ENCODE measurements around the gene SLC43A1.

Gene SLC43A1

DNA sequence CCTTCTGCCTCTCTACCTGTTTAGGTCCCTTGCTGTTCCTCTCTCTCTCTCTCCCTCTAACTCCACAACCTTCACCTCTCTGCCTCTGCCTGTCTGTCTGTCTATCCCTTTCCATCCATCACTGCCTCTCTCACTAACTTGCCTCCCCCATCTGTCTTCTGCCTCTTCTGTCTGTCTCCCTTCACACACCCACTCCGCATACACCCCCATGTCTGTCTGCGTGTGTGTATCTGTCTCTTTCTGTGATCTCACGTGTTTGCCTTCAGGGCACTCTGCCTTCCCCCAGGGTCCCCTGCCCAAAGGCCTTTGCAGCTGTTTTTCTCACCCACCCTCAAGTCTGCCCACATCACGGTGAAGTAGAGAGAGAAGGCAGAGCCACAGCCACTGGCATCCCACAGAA is 47.2 kb downstream of the SLC43A1 start:
- DNase-seq (ENCODE audit: low read depth, low spot score): no peak
- H3K4me3 ChIP-seq (ENCODE audit: low read length): no peak overlapping the region

DNA sequence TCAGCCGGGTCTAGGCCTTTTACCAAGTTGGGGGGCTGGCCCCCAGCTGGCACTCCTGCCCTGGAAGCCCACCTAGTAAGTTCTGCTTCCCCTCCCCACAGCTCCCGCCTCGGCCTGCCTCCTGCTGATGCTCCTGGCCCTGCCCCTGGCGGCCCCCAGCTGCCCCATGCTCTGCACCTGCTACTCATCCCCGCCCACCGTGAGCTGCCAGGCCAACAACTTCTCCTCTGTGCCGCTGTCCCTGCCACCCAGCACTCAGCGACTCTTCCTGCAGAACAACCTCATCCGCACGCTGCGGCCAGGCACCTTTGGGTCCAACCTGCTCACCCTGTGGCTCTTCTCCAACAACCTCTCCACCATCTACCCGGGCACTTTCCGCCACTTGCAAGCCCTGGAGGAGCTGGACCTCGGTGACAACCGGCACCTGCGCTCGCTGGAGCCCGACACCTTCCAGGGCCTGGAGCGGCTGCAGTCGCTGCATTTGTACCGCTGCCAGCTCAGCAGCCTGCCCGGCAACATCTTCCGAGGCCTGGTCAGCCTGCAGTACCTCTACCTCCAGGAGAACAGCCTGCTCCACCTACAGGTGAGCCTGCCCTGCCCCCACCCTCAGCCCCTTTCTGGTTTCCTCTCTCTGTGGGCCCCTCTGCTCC is 47.9 kb downstream of the SLC43A1 start:
- no peak for DNase-seq (ENCODE audit: low read depth, low spot score)
- H3K4me3 ChIP-seq (ENCODE audit: low read length): no peak overlapping the region

DNA sequence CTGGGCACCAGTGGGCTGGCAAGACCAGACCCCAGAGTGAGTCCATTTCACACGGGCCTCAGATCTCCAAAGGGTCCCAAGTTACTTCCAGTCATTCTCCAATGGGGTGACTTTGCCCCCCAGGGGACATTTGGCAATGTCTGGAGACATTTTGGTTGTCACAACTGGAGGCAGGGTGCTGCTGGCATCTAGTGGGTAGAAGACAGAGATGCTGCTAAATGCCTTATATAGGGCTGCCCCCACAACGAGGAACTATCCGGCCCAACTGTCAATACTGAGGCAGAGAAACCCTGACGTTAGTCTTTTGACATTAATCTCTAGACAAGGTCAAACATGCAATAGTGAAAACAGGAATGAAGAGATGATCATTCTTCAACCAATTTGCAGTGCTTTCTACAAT is 48.8 kb downstream of the SLC43A1 start:
- no peak overlapping the region for H3K4me3 ChIP-seq (ENCODE audit: low read length)
- DNase-seq (ENCODE audit: low read depth, low spot score): no peak

DNA sequence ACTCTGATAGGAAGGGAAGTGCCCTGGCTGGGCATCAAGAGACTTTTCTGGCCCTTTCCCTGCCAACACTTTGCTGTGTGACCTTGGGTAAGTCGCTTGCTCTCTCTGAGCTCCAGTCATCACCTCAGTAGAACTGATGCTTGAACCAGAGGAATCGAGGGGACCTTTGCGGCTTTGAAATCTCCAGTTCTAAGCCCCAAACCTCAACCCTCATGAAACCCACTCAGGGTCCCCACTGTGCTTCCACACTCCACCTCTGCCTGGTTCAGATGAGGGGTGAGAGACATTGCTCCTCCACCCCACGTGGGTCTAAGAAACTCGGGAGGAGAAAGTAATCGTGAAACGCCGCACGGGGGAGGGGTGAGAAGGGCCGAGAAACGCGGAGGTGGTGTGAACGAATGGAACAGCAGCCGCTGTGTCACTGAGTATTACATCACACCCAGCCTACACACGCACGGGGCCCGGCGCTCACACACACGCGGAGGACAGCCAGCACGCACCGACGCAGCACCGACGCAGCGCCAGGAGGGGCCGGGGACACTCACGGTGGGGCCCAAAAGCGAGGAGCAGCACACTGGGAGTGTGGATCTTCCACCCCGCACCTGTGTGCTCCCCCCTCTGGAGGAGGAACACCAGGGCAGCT is 50.8 kb downstream of the SLC43A1 start:
- no peak for DNase-seq (ENCODE audit: low read depth, low spot score)
- H3K4me3 ChIP-seq (ENCODE audit: low read length): no peak overlapping the region

DNA sequence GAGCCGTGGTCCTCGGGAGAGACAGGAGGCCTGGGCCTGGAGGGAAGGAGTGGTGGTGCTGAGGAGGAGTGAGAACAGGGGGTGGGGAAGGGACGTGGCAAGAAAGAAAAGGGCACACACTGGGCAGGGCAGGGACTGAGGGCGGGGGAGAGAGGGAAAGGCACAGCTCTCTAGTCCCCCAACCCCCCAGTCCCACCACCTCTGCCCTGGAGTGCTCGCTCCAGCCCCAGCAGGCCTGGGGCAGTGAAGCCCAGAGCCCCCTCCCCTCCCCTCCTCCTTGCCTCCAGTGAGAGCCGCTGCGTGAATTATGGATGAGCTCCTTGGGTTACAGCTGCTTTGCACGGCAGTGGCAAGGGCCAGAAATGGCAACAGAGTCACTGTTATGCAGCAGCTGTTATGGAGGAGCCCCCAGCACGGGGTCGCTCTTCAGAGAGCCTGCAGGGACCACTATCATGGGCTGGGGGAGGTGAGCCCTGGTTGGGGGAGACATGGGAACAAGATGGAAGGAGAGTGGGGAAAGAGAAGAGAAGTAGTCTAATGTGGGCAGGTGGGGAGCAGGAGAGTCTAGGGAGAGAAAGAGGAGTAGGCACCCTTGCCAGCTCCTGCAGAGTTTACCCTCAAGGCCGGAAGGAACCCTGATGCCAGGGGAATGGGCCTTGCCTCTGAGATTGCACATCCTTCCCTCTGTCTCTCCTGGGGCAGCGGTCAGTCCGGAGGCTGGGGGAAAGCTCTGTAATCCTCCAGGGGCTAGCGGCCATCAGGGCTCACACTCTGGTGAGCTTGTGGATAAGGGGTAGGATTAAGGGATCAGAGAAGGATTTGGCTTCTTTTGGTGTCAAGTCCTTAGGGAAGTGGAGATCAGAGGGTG is 51.6 kb downstream of the SLC43A1 start:
- no peak overlapping the region for H3K4me3 ChIP-seq (ENCODE audit: low read length)
- DNase-seq (ENCODE audit: low read depth, low spot score): no peak

DNA sequence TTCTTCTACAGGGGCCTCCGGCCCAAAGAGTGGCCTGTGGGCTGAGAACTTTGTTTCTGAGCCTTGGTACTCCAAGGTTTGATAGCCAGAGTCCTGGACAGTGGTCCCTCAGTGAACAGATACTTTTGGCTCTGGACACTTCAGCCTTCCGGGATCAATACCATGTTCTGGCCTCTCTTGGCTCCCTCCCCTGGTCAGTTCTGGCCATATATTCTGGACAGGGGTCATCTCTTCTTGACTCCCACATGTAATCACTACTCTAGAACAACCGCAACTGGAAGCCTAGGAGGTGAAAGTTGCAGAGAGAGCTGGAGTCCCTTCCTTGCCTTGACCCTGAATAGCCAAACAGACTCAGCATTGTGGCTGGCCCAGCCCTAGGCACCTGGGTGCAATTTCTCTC is 52.9 kb downstream of the SLC43A1 start:
- no peak overlapping the region for H3K4me3 ChIP-seq (ENCODE audit: low read length)
- no peak for DNase-seq (ENCODE audit: low read depth, low spot score)

DNA sequence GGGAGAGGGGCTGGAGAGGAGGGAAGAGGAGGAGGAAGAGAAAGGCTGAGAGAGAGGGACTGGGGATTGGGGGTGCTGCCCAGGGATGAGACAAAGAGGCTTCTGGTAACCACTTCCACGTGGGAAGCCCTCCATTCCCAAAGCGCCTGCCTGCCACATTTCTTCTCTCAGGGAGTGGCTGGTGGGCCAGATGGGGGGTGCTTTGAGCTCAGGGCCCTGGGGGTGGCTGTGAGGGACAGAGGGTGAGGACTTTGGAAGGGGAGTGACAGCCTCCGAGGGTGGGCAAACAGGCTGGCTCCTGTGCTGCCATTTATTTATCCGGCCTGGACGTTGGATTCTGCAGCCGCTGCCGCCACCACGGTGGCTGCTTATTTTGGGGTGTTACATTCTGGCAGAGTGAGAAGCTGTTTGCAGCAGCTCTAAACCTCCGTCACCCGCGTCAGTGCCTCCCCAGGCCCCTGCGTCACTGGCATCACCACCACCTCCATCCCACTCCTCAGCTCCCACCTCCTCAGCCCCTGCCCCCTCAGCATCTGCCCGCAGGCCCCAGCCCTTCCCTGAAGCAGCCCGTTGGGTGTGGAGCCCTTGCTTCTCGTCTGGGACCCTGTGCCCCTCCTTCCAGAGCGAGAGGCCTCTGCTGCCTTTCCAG is 53.5 kb downstream of the SLC43A1 start:
- no peak overlapping the region for H3K4me3 ChIP-seq (ENCODE audit: low read length)
- no peak for DNase-seq (ENCODE audit: low read depth, low spot score)

DNA sequence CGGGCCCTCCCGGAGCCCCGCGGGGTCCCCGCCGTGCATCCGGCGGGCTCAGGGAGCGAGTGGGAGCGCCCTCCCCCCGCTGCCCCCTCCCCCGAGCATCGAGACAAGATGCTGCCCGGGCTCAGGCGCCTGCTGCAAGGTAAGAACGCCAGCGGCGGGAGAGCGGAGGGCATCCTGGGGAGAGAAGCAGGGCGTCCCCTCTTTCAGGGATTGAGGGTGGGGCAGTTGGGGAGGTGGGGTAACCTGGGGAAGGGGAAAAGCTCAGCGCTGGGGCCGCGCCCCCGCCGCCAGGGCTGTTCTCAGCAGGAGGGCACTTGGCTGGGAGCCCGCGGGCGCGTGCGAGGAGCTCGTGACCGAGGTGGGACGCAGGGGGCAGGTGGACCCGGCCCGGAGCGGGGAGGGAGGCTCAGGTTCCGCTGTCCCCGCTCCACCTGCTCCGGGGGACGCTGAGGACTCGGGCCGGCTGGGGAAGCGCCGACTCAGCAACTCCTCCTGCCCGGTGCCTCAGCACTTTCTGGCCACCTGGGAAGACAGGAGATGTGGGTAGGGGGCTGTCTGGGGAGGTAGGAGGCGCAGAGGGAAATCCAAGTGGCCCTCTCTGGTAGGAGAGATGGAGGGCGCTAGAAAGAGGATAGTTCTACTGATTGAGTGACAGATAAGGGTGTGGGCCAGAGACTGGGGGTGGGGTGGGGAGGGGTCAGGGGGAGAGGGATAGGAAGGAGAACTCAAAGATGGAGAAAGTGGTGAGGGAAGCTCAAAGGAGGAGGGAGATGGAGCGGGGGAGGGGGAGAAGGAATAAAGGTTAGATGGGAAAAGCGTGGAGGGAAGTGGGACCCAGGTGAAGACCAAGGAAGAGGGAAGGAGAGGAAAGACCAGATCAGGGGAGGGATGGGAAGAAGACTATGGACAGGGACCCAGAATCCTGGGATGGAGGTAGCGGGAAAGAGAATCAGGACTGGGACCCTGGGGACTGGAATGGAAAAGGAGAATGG is 54.4 kb downstream of the SLC43A1 start:
- peak overlapping the region; percentile 56 for H3K4me3 ChIP-seq (ENCODE audit: low read length)
- DNase-seq (ENCODE audit: low read depth, low spot score): no peak

DNA sequence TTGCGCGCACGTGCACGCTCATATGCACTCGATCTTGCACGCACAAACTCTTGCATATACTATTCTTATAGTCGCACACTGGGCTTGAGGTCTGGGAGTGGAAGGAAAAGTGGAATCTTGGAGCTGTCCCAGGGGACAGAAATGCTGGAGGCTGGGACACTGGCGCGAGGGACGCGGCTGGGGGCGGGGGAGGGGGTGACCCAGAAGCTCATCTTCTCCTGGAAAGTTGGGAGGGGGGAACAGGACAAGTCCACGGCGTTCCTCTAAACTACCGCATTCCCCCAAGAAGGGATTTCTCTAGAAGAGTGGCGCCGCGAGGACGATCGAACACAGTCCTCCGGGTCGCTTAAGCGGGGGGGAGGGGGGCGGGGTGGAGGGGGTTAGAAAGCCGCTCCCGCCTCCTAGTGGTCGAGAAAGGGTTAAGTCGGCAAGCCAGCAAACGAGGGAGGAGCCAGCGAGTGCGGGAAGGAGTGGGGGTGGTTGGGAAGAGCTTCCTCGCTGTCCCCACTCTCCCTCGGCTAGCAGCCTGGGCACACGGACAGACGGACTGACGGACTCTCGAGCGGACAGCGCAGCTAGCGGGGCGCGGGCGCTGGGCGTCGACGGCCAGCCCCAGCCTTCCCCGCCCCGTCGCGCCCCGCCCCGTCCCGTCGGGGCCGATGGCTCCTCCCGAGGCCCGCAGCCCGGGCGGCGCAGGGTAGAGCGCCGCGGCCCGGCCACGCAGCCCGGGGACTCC is 55.3 kb downstream of the SLC43A1 start, which contains the start of gene RTN4RL2:
RTN4RL2 (plus strand) TSS at position 507 of the 736 bp plus-strand sequence. CDS start 338 bp downstream, outside the sequence.
- peak; percentile 60 for DNase-seq (ENCODE audit: low read depth, low spot score)
- peak within 1 kb of the TSS; percentile 56 for H3K4me3 ChIP-seq (ENCODE audit: low read length)

DNA sequence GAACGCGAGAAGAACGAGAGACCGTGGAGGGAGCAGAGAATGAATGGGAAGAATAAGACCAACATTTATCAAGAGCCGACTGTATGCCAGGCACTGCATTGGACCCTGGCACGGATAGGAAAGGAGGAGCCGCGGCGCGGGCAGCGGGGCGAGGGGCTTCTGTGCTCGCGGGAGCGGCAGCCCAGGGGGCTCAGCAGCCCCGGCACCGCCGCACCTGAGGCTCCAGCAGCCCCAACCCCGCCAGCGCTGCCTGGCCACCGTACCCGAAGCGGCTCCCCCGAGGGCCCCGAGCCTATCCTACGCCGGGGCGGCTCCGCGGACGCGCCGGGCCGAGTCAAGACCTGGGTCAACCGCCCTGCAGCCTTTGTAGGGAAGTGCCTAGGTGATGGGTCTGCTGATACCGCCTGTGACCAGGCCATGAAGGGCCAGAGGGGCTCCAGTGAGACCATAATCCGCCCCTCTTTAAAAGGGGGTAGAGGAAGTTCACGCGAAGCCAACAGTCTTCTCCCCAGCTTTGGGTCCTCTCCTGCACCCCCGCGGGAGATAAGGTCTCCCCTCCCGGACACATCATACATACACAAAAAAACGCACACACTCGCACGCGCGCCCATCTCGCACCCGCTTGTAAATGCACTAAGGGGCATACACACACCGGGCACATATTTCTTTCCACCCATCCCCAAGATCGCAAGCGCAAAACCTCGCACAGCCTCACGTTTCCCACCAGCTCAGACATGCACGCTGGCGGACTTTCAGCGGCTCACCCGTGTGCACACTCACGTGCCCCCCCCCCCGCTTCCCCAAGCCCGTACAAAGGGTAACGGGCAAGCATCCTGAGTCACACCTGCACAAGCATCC is 56.1 kb downstream of the SLC43A1 start:
- DNase-seq (ENCODE audit: low read depth, low spot score): no peak
- H3K4me3 ChIP-seq (ENCODE audit: low read length): peak overlapping the region; percentile 56

DNA sequence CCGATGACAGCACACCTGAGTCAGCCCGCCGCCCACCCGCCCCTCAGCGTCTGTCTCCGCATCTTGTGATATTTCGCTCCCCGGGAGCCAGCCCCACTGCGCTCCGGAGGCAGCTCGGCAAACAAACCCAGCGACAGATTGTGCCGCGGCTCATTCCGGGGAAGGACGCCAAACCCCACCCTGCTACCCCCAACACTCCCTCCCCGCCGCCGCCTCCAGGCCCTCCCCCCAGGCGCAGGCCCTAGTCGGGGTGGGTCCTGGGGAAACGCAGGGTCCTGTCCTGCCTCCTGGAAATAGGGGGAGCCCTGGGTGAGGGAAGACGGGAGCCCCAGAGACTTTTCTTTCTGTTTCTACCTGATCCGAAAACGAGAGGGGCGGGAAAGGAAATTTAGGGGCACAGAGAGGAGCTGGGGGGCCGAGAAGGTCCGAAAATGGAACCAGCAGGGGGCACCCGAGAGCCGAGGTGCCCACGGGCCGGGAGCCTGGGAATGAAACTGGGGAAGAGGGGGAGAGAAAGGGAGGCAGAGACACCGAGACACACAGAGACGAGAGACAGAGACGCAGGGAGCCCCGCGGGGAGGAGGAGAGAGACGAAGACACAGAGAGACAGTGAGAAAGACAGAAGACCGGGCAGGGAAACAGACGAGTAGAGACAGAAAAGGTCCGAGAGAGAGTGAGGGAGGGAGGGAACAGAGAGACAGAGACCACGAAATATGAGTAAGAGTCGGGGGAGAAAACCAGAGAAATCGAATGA is 56.9 kb downstream of the SLC43A1 start:
- DNase-seq (ENCODE audit: low read depth, low spot score): no peak
- H3K4me3 ChIP-seq (ENCODE audit: low read length): peak overlapping the region; percentile 32

DNA sequence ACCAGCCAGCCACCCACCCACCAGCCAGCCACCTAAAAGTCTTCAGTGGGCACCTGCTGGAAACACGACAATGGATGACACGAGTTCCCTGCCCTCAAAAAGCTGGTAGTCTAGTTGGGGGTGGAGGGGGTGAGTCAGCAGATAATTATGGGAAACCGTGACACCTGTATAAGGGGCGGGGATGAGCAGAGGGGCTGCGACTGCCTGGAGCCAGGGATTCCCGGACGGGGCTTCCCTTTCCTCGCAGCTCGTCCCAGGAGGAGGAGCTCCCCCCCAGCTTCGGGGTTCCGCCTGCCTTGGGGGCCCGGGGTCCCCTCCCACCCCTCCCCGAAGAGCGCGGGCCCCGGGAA is 57.5 kb downstream of the SLC43A1 start:
- no peak for DNase-seq (ENCODE audit: low read depth, low spot score)
- H3K4me3 ChIP-seq (ENCODE audit: low read length): peak overlapping the region; percentile 32; the same call in 1 of the 2 replicates

DNA sequence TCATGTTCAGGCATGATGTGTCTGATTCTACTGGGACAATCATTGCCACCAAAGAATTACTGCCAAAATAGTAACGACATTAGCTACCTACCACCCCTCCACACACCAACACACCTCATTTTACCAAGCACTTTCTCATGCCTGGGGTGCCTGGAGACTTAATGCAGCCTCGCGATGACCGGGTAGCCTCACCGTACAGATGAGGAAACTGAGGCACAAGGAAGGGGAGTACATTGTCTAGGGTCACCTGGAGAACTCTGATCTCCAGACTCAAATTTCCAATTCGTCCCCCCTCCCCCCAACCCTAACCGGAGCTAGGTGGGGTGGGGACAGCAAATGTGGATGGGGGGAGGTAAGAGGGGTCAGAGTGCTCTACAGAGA is 57.9 kb downstream of the SLC43A1 start:
- H3K4me3 ChIP-seq (ENCODE audit: low read length): no peak overlapping the region
- DNase-seq (ENCODE audit: low read depth, low spot score): no peak

DNA sequence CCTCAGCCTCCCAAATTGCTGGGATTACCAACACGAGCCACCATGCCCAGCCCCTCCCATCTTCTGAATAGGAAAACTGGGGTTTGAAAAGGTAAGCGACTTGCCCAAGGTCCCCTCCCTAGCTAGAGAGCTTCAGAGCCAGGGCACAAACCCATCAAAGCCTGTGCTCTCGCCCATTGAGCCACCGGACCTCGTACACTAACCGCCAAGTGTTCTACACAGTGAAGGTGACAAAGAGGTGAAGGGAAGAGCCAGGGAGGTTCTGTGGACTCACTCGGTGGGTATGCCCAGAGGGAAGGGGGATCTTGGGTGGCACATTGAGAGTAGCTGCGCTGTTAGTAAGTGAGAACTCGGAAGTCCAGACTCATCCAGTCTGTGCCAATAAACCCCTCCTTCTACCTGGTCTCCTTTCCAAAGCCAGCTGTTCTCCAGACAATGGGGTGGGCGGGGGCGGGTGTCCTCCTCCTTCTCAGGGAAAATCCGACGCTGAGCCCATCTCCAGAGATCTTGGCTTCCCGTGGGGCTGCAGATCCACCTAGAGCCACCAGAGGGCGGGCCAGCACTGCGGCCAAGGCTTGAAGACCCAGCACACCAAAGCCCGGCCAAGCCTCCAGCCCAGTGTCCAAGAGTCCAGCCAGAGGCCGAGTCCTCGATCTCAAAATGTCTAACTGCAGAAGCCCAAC is 58.4 kb downstream of the SLC43A1 start:
- peak; percentile 27 for DNase-seq (ENCODE audit: low read depth, low spot score)
- no peak overlapping the region for H3K4me3 ChIP-seq (ENCODE audit: low read length)

DNA sequence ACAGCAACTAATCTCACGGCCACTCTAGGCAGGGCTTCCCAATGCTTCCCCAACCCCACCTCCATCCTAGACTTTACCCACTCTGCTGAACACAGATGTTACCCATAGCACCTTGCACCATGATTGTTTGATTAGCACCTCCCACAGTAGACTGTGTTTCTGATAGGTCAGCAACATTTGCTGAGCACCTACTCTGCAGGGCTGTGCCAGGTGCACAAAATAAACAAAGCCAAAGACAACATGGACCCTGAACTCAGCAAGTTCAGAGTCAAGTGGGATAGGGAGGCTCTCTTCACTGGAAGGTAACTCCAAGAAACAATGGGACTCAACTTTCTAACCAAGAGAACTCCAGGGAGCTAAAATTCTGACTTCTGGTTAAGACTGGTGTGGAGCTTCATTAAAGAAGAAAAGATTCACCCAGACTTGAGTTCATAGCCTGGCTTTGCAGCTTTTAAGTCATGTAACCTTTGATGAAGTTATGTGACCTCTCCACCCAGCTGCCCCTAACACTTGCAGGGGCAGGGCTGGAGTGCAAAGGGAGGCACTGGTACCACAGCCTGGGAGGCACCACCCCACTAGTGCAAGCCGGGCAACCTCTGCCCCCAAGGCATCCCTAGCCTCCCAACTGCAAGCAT is 61.8 kb downstream of the SLC43A1 start:
- H3K4me3 ChIP-seq (ENCODE audit: low read length): no peak overlapping the region
- no peak for DNase-seq (ENCODE audit: low read depth, low spot score)

All from Jurkat, Clone E6-1 (cell line).